Gastroesophageal sphincter (tissue), 3 donors: ENCODE results near the gene CHSY3.

Source experiments
- CTCF ChIP-seq, 4 experiments: fragments of 200-600 bp in 2 of 4; fragments of 450-650 bp in 2 of 4; sonication (generic) in 1 of 4; IDR thresholded peaks; one replicate each; pipeline ENCODE4 v1.5.1; 2017 to 2019; ENCODE audit warnings: antibody characterized with exemption in 4 of 4, mild to moderate bottlenecking in 2 of 4, moderate library complexity in 2 of 4
- EP300 ChIP-seq: sonication (generic); formaldehyde crosslinking; IDR thresholded peaks from one replicate; pipeline ENCODE4 v1.6.1; 2017; ENCODE audit warnings: antibody characterized with exemption, mild to moderate bottlenecking
- POLR2A ChIP-seq, 2 donors: fragments of 450-650 bp; IDR thresholded peaks; one replicate each; pipeline ENCODE4 v1.6.1; 2017; ENCODE audit warnings: antibody characterized with exemption in 2 of 2, mild to moderate bottlenecking in 2 of 2, moderate library complexity in 1 of 2
- POLR2AphosphoS5 ChIP-seq: sonication (generic); formaldehyde crosslinking; IDR thresholded peaks from one replicate; pipeline ENCODE4 v1.6.1; 2017; ENCODE audit warnings: antibody characterized with exemption

DNA sequence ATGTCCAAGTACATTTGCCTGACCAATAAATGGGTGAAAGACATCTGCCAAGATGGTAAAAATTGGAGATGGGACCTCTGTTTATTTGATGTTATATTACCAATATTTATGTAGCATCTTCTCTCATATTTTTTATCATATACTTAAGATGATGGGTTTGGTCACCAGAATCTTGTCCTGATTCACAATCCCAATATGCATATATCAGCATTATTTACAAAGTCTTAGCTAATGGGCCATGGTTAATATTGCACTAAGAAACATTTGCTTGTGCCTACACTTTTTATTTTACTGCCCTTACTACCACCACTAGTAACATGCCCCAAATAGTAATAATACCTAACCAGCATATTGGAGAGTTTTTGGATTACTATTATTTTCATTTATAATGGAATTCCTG lies 116.7 kb downstream of the CHSY3 start:
- TF ChIP-seq CTCF (IDR thresholded peaks at IDR 0.05), result no peak
- no peak for TF ChIP-seq EP300
- TF ChIP-seq POLR2AphosphoS5, result no peak
- no peak for TF ChIP-seq POLR2A (IDR thresholded peaks at IDR 0.05)
